Measurements from ENCODE around the gene NYNRIN. TPM values are rescaled to one million over a fixed set of nuclear protein-coding genes. Genes with fewer than 3 reads are reported as not detected.

The NYNRIN gene
- total RNA-seq, 1 experiment from 2014 or later = 16.6 TPM

DNA sequence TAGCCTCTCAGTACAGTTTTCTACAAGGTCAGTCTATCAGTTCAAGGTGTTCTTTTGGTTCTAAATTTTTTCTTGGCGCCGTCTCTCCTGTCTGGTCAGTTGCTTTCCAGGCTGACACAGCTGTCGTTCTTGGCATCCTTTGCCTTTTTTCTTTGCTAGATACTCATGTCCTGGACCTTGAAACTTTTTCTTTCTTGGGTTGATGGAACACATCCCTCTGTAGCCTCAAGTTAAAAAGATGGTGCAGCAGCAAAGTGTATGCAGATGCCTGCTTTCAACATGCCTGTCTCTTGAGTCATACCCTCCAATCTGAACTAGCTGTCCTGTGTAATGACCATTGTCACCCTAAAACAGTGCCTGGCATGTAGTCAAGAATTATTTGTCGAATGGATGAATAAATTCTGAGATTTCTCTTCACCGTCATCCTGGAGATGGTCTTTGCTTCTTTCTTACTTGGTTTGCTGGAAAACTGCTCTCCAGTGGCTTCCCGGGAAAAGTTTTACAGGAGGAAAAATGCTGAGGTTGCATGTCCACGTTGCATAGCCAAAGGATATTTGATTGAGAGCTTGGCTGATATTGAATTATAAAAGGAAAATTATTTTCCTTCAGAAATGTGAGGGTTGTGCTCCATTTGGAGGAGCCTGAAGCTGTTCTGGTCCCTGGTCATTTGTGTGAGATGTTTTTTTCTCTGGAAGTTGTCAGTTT is 4.6 kb downstream of the NYNRIN start (continued):
- TF ChIP-seq, protein P1, sequence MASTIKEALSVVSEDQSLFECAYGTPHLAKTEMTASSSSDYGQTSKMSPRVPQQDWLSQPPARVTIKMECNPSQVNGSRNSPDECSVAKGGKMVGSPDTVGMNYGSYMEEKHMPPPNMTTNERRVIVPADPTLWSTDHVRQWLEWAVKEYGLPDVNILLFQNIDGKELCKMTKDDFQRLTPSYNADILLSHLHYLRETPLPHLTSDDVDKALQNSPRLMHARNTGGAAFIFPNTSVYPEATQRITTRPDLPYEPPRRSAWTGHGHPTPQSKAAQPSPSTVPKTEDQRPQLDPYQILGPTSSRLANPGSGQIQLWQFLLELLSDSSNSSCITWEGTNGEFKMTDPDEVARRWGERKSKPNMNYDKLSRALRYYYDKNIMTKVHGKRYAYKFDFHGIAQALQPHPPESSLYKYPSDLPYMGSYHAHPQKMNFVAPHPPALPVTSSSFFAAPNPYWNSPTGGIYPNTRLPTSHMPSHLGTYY (CRISPR knock-in tag; IDR thresholded peaks at IDR 0.05) = no peak
- TF ChIP-seq, protein P2, sequence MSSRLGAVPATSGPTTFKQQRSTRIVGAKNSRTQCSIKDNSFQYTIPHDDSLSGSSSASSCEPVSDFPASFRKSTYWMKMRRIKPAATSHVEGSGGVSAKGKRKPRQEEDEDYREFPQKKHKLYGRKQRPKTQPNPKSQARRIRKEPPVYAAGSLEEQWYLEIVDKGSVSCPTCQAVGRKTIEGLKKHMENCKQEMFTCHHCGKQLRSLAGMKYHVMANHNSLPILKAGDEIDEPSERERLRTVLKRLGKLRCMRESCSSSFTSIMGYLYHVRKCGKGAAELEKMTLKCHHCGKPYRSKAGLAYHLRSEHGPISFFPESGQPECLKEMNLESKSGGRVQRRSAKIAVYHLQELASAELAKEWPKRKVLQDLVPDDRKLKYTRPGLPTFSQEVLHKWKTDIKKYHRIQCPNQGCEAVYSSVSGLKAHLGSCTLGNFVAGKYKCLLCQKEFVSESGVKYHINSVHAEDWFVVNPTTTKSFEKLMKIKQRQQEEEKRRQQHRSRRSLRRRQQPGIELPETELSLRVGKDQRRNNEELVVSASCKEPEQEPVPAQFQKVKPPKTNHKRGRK (CRISPR knock-in tag; IDR thresholded peaks at IDR 0.05; ENCODE audit: borderline replicate concordance) = no peak
- TF ChIP-seq JUN (CRISPR knock-in tag; IDR thresholded peaks at IDR 0.05) (no peak), TP53 (CRISPR knock-in tag; IDR thresholded peaks at IDR 0.05) (no peak), ZNF232 (CRISPR knock-in tag; IDR thresholded peaks at IDR 0.05) (no peak)

DNA sequence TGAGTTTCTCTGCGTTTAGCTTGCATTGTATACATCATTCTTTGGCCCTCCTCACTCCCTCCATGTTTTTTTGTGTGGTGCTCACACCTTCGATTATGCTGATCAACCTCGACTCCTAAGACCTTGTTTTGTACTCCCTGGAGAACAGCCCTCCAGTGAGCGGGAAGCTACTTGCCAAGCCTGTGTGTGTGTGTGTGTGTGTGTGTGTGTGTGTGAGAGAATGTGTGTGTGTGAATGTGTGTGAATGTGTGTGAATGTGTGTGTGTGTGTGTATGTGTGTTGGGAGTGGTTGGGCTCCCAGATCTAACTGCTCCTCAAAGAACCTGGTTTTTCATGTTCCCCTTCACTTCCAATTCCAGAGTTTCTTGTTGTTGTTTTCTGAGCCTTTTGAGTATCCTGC is 6.0 kb downstream of the NYNRIN start:
- no peaks in the 10 kb centered on the region for H3K9me3 Mint-ChIP-seq
- ATAC-seq = no peak
- TF ChIP-seq, protein P3, sequence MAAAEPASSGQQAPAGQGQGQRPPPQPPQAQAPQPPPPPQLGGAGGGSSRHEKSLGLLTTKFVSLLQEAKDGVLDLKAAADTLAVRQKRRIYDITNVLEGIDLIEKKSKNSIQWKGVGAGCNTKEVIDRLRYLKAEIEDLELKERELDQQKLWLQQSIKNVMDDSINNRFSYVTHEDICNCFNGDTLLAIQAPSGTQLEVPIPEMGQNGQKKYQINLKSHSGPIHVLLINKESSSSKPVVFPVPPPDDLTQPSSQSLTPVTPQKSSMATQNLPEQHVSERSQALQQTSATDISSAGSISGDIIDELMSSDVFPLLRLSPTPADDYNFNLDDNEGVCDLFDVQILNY (CRISPR knock-in tag; IDR thresholded peaks at IDR 0.05) = no peak
- TF ChIP-seq SP1 (CRISPR knock-in tag; conservative IDR thresholded peaks at IDR 0.05) (no peak), TEAD4 (CRISPR knock-in tag; IDR thresholded peaks at IDR 0.05) (no peak), ZNF671 (CRISPR knock-in tag; IDR thresholded peaks at IDR 0.05) (no peak), JUN (CRISPR knock-in tag; IDR thresholded peaks at IDR 0.05) (no peak), PRRX2 (CRISPR knock-in tag; IDR thresholded peaks at IDR 0.05) (no peak)
- TF ChIP-seq, protein P4, sequence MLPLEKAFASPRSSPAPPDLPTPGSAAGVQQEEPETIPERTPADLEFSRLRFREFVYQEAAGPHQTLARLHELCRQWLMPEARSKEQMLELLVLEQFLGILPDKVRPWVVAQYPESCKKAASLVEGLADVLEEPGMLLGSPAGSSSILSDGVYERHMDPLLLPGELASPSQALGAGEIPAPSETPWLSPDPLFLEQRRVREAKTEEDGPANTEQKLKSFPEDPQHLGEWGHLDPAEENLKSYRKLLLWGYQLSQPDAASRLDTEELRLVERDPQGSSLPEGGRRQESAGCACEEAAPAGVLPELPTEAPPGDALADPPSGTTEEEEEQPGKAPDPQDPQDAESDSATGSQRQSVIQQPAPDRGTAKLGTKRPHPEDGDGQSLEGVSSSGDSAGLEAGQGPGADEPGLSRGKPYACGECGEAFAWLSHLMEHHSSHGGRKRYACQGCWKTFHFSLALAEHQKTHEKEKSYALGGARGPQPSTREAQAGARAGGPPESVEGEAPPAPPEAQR (CRISPR knock-in tag; IDR thresholded peaks at IDR 0.05) = no peak
- no peak overlapping the region for H3K4me3 Mint-ChIP-seq
- ChIA-PET CTCF (interaction anchor here (1.2 to 1.8 kb wide), 4 partner anchors 27 to 73 kb away, joined by 4 to 14 read pairs (median 6); no protein-coding TSS in a partner anchor), POLR2A (no interaction called here)
- H3K4me1 Mint-ChIP-seq = peaks cover 30% of the 10 kb centered on the region
- H3K27ac Mint-ChIP-seq = no peak overlapping the region
- no peak for DNase-seq (ENCODE audit: low spot score)
- peaks cover 3% of the 10 kb centered on the region for H3K27me3 Mint-ChIP-seq (ENCODE audit: low read depth)
- H3K36me3 Mint-ChIP-seq = no peaks in the 10 kb centered on the region

DNA sequence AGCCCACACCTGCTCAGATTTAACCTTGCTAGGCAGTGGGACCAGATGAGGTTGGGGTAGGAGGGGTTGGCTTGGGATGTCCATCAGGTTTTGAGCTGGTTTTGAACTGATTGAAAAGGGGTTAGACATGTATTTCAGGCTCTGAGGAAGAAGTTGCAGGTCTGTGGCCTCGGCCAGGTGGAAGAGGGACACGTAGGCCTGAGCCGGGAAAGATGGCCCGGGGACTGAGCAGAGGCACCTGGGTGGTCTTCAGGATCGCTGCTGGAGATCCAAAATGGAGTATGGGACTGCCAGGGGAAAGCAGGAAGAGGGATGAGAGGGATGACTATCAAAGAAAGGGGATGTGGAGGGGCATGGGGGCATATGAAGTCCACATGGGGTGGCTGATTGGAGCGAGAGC is 7.6 kb downstream of the NYNRIN start:
- Mint-ChIP-seq H3K9me3 (no peaks in the 10 kb centered on the region), H3K4me1 (peaks cover 25% of the 10 kb centered on the region), H3K36me3 (no peaks in the 10 kb centered on the region), H3K27ac (no peak overlapping the region), H3K4me3 (no peak overlapping the region), H3K27me3 (ENCODE audit: low read depth) (no peaks in the 10 kb centered on the region)
- ATAC-seq (no peak), DNase-seq (ENCODE audit: low spot score) (no peak)
- ChIA-PET CTCF (interaction anchor here (0.5 to 1.8 kb wide), 9 partner anchors 21 to 121 kb away, joined by 3 to 8 read pairs (median 4); partner anchors contain the start of genes CIDEB and KHNYN), POLR2A (interaction anchor here (0.5 to 1.3 kb wide), 3 partner anchors 25 to 37 kb away, joined by 3 read pairs; no protein-coding TSS in a partner anchor)
- TF ChIP-seq ESRRA (CRISPR knock-in tag; IDR thresholded peaks at IDR 0.05; ENCODE audit: borderline replicate concordance) = no peak
- TF ChIP-seq, protein P5, sequence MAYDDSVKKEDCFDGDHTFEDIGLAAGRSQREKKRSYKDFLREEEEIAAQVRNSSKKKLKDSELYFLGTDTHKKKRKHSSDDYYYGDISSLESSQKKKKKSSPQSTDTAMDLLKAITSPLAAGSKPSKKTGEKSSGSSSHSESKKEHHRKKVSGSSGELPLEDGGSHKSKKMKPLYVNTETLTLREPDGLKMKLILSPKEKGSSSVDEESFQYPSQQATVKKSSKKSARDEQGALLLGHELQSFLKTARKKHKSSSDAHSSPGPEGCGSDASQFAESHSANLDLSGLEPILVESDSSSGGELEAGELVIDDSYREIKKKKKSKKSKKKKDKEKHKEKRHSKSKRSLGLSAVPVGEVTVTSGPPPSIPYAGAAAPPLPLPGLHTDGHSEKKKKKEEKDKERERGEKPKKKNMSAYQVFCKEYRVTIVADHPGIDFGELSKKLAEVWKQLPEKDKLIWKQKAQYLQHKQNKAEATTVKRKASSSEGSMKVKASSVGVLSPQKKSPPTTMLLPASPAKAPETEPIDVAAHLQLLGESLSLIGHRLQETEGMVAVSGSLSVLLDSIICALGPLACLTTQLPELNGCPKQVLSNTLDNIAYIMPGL (CRISPR knock-in tag; IDR thresholded peaks at IDR 0.05) = no peak
- TF ChIP-seq HMGA2 (CRISPR knock-in tag; IDR thresholded peaks at IDR 0.05) = no peak; the same call in 1 of the 2 replicates
- TF ChIP-seq MYBL2 (CRISPR knock-in tag; IDR thresholded peaks at IDR 0.05) = no peak
- TF ChIP-seq, protein P6, sequence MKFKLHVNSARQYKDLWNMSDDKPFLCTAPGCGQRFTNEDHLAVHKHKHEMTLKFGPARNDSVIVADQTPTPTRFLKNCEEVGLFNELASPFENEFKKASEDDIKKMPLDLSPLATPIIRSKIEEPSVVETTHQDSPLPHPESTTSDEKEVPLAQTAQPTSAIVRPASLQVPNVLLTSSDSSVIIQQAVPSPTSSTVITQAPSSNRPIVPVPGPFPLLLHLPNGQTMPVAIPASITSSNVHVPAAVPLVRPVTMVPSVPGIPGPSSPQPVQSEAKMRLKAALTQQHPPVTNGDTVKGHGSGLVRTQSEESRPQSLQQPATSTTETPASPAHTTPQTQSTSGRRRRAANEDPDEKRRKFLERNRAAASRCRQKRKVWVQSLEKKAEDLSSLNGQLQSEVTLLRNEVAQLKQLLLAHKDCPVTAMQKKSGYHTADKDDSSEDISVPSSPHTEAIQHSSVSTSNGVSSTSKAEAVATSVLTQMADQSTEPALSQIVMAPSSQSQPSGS (CRISPR knock-in tag; IDR thresholded peaks at IDR 0.05; ENCODE audit: borderline replicate concordance, low read depth) = no peak
- TF ChIP-seq, protein P7, sequence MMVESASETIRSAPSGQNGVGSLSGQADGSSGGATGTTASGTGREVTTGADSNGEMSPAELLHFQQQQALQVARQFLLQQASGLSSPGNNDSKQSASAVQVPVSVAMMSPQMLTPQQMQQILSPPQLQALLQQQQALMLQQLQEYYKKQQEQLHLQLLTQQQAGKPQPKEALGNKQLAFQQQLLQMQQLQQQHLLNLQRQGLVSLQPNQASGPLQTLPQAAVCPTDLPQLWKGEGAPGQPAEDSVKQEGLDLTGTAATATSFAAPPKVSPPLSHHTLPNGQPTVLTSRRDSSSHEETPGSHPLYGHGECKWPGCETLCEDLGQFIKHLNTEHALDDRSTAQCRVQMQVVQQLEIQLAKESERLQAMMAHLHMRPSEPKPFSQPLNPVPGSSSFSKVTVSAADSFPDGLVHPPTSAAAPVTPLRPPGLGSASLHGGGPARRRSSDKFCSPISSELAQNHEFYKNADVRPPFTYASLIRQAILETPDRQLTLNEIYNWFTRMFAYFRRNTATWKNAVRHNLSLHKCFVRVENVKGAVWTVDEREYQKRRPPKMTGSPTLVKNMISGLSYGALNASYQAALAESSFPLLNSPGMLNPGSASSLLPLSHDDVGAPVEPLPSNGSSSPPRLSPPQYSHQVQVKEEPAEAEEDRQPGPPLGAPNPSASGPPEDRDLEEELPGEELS (CRISPR knock-in tag; IDR thresholded peaks at IDR 0.05) = no peak
- TF ChIP-seq, protein P8, sequence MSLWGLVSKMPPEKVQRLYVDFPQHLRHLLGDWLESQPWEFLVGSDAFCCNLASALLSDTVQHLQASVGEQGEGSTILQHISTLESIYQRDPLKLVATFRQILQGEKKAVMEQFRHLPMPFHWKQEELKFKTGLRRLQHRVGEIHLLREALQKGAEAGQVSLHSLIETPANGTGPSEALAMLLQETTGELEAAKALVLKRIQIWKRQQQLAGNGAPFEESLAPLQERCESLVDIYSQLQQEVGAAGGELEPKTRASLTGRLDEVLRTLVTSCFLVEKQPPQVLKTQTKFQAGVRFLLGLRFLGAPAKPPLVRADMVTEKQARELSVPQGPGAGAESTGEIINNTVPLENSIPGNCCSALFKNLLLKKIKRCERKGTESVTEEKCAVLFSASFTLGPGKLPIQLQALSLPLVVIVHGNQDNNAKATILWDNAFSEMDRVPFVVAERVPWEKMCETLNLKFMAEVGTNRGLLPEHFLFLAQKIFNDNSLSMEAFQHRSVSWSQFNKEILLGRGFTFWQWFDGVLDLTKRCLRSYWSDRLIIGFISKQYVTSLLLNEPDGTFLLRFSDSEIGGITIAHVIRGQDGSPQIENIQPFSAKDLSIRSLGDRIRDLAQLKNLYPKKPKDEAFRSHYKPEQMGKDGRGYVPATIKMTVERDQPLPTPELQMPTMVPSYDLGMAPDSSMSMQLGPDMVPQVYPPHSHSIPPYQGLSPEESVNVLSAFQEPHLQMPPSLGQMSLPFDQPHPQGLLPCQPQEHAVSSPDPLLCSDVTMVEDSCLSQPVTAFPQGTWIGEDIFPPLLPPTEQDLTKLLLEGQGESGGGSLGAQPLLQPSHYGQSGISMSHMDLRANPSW (CRISPR knock-in tag; conservative IDR thresholded peaks at IDR 0.05; ENCODE audit: low read depth) = no peak
- no peak for TF ChIP-seq ZNF317 (CRISPR knock-in tag; IDR thresholded peaks at IDR 0.05; ENCODE audit: borderline replicate concordance, low read depth)

Data from WTC11 (cell line).